Adipose tissue (tissue), 3 donors: ENCODE data around the gene IMPDH2. TPM values are rescaled to one million over a fixed set of nuclear protein-coding genes. Genes with fewer than 3 reads are reported as not detected.
A peak's percentile ranks its signal among the peaks of the same experiment; 100 is the strongest.
"Not testable (repeated sequence)": the region's sequence is repeated elsewhere in the genome, so short reads cannot be mapped to it uniquely, and the experiment has no call there.

ENCODE experiments used
- H3K27ac ChIP-seq: one replicate; pipeline ENCODE4 v1.5.1; 2013; ENCODE audit warnings: low read depth, low read length
- WGBS, 3 donors: extraction: QIAGEN DNeasy Blood & Tissue Kit; methylation state at CpG; one replicate each; pipeline ENCODE4 v1.1.7; 2013; 5-methylcytosine and 5-hydroxymethylcytosine counted together
- polyA plus RNA-seq, 3 donors: library from polyadenylated mRNA; stranded (reverse); fragments of 200-250 nt; gene quantifications; one replicate each; pipeline ENCODE4 v1.2.3, GENCODE V29; 2013
- donor health status: healthy with polysubstance abuse.
- donor health status: Bipolar disorder and iron deficiency.
- donor health status: healthy.

IMPDH2 gene
- polyA plus RNA-seq, 3 donors: 124 to 247 (median 150) TPM

DNA sequence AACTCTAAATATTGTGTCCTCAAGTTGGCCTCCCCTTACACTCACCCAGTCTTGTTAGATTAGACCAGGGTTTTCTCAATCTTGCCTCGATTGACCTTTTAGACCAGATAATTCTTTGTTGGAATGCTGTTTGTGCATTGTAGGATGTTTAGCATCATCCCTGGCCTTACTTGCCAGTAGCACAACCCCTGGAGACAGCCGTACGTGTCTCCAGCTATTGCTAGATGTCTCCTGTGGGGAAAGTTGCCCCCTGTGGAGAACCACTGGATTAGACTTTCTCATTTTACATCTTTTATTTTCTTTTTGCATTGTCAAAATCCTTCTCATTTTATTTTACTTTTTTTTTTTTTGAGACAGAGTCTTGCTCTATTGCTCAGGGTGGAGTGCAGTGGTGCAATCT, 19.8 kb downstream of the IMPDH2 start:
- WGBS, 3 donors: 68 to 74% (median 68%) methylated on average over 3 of the region's 3 CpGs
- no peak overlapping the region for H3K27ac ChIP-seq

DNA sequence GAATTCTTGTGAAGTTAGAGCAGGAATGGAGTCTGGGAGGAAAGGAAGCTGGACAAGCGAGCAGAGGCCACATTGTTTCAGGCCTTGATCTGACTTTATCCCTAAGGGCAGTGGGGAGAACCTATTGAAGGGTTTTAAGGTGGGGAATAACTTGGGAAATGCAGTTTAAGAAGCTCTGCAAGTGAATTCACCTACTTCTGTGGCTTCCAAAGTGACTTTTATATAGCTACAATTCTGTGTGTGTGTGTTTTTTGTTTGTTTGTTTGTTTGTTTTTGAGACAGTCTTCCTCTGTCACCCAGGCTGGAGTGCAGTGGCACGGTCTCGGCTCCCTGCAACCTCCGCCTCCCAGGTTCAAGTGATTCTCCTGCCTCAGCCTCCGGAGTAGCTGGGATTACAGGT, 20.6 kb downstream of the IMPDH2 start:
- 75 to 90% (median 89%) methylated on average over 5 of the region's 5 CpGs for WGBS, 3 donors

DNA sequence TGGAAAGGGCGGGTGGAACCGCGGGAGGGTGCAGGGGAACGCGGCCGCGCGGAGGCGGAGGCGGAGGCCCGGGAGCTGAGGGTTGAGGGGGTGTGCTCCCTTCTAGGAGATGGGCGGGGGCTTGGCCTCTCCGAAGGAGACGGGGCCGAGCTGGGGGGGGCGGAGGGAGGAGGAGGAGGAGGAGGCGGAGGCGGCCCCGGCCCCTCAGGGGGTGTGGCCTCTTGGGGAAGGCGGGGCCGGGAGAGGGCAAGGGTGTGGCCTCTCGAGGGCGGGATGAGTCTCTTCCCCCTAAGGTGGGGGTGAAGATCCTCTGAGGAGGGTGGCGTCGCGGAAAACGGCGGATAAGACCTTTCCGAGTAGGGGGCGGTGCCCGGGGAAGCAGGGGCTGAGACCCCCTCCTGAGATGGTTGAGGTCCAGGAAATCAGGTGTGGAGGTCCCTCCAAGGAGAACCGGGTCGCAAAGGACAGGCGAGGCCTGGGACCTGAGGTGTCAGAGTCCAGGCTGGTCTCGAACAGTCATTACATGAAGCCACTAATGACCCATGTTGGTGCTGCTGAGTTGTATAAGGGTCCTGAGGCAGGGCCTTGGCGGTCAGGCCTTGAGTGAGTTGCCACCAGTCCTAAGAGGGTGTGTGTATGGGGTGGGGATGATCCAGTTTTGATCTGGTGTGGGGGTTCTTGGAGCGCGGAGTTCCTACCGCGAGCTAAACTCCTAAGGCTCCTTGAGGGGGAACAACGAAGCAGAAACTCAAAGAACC, 21.2 kb downstream of the IMPDH2 start:
- 13 to 19% (median 14%) methylated on average over 30 to 41 of the region's 41 CpGs for WGBS, 3 donors
- H3K27ac ChIP-seq: peak overlapping the region; percentile 58

More for the DNA sequence above, 20.6 kb downstream of the IMPDH2 start:
- H3K27ac ChIP-seq: not testable (repeated sequence)

DNA sequence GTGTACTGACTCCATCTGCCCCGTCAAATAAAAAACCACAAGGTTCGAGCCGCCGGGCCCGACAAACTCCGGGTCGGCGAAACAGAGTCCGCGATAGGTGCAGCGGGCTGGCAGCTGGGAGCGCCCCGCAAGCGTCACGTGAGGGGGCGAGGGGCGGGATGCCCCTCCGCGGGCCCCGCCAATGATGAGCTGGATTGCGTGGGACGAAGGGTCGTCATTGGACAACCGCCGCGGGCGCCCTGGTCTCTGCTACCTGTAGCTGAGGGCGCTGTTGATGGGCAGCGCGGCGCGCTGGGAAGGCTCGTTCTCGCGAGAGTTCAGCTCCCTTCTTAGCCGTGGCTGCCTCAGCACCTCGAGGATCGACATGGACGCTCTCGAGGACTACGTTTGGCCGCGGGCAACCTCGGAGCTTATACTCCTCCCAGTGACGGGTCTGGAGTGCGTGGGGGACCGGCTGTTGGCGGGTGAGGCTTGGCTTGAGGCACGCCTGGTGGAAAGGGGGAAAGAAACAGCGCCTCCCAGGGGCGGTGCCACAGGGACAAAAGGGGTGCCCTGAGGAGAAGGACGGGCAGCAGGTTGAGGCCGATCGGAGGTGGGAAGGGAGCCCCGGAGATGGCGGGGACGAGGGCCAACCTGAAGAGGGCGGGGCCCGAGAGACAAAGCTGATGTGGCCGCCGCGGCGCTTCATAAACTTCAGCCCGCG, 22.0 kb downstream of the IMPDH2 start, which contains the start of gene WDR6:
WDR6 (plus strand) TSS at position 324 of the 703 bp plus-strand sequence; CDS start at position 365, 41 bp downstream.
- WGBS, 3 donors: 0 to 1% (median 1%) methylated on average over 61 to 65 of the region's 65 CpGs
- H3K27ac ChIP-seq: peak within 1 kb of the TSS; percentile 58

DNA sequence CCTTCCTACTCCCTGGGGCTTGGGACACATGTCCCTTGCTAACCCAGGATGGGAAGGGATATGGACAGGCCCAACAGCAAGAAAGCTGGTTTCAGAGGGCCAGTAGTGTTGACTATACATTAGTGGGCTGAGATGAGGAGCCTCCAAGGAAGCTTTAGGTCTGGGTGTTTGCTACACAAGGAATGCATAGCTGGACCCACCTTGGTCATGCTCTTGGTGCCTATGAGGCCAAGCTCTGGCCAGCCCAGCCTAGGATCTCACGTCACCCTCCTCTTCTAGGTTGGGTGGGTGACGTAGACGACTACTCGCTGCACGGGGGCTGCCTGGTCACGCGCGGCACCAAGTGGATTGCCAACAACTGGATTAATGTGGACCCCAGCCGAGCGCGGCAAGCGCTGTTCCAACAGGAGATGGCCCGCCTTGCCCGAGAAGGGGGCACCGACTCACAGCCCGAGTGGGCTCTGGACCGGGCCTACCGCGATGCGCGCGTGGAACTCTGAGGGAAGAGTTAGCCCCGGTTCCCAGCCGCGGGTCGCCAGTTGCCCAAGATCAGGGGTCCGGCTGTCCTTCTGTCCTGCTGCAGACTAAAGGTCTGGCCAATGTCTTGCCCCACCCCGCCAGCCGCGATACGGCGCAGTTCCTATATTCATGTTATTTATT, 22.7 kb downstream of the IMPDH2 start:
- H3K27ac ChIP-seq: no peak overlapping the region
- 2 to 5% (median 3%) methylated on average over 32 of the region's 32 CpGs for WGBS, 3 donors

DNA sequence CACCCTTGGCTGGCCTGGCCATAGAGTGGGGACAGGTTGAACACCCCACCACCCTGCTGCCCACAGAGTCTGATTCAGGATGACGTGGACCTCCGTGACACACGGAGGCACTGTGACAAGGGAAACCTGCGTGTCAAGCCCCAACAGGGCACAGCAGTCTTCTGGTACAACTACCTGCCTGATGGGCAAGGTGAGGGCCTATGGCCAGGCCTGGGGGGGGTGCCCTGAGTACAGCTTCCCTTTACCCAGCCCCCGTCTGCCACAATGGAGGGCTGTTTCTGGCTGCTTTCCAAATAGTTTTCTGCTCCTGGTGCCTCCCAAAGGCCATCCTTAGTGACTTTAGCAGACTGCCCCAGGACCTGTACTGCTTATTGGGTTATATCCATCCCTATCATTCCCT, 23.2 kb downstream of the IMPDH2 start:
- no peak overlapping the region for H3K27ac ChIP-seq
- 93 to 98% (median 97%) methylated on average over 5 of the region's 5 CpGs for WGBS, 3 donors

DNA sequence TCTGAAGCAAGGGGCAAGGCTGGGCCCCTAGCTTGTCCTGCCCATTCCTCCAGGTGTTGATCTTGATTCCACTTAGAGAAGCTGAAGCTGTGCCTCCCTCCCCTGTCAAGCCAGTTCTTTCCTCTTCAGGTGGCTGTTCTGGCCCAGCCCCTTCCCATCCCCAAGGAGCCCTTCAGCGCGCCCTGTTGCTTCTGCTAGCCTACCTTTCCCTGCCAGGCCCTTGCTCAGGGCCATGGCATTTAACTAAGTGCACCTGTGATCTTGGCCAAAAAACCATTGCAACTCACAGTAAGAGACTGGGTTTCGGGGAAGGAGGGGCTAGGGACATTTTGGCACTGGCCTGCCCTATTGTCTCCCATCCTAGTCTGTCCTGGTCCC, 23.9 kb downstream of the IMPDH2 start:
- no peak overlapping the region for H3K27ac ChIP-seq
- 93 to 100% (median 98%) methylated on average over 3 of the region's 3 CpGs for WGBS, 3 donors

DNA sequence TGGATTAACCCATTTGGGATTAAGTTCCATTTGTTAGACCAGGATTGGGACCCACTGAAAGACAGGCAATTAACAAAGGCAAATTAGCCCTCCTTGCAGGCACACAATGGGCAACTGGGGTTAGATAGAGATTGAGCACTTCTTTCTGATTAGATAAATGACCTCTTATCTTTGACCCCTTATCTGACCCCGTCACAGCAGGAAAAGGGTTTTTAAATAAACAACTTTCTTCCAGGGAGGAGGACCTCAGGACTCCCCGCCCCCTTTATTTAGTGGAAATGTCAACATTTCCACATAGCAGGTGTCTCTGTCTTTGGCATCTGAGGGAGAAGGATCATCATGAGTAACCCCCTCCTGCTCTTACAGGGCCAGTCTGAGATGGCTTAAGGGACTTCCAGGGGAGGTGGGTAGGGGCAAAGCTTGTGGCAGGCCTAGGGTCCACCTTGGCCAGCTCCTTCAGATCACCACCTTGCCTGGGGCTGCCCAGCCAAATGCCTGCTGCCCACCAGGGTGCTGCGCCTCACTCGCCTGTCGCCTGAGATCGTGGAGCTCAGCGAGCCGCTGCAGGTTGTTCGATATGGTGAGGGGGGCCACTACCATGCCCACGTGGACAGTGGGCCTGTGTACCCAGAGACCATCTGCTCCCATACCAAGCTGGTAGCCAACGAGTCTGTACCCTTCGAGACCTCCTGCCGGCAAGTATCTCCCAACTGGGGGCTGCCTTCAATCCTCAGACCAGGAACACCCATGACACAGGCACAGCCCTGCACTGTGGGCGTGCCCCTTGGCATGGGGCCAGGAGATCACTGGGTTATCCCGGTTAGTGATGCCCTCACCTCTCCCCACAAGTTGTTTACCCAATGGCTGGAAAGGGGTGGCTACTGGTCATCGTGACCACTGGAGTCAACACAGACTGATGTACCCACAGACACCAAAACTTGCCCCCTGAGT, 24.6 kb downstream of the IMPDH2 start:
- WGBS, 3 donors: 87 to 89% (median 88%) methylated on average over 16 of the region's 16 CpGs
- H3K27ac ChIP-seq: no peak overlapping the region

DNA sequence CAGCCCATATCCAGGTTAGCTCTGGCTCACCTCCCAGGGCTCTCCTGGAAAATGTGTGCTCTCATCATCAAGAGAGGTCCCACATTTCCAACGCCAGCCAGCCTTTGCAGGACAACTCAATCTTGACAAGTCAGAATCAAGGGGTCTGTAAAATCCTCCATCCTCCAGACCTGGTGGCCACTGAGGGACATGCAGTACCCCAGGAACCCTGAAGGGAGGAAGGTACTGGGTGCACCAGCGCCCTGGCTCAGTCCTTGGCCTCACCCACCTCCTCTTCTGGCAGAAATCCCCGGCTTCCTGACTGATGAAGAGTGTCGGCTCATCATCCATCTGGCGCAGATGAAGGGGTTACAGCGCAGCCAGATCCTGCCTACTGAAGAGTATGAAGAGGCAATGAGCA, 28.0 kb downstream of the IMPDH2 start:
- H3K27ac ChIP-seq: no peak overlapping the region
- 87 to 96% (median 89%) methylated on average over 6 of the region's 6 CpGs for WGBS, 3 donors

DNA sequence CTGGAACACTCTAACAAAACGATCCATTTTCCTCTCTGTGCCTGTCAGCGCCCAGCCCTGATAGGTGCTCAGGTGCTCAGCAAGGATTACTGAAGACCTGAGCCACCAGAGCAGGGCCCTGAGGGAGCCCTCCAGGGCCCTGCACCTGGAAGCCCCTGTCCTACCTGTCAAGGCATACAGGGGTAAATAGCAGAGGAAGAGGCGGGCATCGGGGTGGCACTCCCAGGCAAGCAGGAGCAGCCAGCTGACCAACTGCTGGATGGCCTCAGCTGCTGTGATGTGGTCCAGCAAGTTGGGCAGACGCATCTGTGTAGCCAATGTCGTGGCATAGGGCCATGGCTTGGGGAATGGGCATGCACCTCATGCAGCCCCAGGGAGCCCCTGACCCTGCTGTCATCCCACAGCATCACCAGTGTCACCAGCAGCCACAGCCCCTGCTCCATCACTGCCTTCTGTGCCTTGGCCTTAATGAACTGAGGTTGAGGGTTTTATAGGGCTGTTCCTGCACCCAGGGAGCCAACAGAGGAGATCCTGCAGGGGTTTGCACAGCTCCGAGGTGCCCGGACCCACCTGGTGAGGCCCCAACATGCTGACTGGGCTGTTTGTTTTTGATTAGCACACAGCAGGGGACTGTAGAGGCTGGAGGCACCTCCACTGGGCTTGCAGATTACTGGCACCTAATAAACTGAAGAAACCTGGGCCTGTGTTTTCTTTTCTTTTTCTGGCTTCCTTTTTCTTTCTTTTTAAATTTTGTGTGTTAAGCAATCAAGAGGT, 29.9 kb downstream of the IMPDH2 start:
- 67 to 88% (median 86%) methylated on average over 8 of the region's 8 CpGs for WGBS, 3 donors
- H3K27ac ChIP-seq: no peak overlapping the region

DNA sequence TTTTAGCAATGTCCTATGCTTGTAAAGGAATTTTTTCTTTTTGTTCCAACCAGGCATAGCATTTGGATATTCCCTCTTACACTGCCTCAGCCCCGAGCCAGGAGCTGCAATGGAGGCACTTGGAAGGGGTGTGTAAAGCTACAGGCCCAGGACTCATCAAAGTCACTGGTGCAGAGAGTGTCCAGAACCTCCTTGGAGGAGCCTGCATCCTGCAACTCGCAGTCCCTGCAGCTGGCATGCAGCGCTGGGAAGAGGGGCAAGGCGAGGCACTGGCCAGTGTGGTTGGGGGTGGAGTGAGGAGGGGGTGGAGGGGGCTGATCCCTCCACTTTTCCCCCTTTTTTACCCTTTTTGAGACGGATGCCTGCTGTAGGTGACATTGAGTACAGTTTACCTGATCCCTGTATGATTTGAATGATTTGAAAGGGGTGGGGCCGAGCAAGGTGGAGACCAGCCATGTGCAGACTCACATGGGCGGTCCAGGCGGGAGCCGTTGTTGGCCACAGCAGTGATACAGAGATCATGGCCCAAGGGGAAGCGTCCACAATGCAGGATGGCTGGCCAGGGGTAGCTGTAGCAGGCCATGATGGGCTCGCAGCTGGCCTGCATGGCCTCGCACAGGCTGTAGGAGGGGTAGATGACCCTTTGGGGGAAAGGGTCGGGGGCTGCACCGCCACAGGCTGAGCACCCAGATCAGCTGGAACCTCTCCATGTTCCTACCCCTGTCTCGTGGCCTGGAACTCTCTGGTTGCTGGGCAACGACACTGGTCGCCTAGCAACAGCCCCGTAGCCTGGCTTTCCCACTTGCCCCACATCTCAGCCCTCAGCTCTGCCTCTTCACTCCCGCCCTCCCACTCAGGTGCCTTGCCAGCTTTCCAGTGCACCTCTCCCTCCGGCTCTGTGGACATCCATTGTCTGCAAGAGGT, 31.2 kb downstream of the IMPDH2 start:
- no peak overlapping the region for H3K27ac ChIP-seq
- WGBS, 3 donors: 77 to 84% (median 81%) methylated on average over 20 of the region's 20 CpGs

DNA sequence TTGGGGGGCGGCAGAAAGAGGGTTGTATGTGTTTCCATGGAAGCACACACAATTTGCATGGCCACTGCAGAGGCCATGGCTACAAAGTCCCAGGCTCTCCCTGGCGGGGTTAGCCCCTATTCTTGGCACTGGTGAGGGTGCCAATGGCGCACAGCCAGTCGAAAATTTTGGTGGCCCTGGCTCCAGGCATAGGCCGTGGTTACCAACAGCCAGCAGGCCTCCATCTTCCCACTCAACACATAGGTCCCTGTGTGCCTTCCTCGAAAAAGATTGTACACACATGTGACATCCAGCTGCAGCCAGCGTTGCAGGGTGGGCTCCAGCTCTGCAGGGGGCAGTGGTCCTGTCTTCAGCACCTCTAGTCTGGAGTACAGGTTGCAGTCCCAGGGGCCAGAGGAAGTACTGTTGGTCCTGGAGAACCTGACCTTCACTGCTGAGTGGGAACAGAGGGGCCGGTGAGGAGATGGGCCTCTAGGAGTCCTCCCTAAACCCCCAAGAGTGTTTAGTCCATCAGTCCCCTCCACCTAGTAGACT, 32.0 kb downstream of the IMPDH2 start:
- H3K27ac ChIP-seq: no peak overlapping the region
- 86 to 88% (median 86%) methylated on average over 8 of the region's 8 CpGs for WGBS, 3 donors

DNA sequence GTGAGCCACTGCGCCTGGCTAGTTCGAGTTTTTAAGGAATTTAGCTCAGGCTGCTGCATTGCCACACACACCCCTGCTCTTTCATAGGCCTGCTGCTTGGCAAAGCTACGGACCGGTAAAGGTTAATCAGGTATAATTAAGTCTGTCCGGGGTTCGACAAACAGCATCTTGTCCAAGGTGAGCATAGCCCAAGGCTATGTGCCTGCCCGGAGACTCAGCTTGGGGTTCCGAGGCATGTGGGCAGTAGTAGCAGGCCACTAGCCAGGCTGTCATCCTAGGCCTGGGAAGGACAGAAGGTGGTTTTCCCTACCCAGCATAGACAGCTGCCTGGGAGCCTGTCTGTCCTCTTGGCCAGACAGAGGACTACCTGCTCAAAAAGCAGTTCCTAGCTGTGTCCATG, 32.6 kb downstream of the IMPDH2 start:
- no peak overlapping the region for H3K27ac ChIP-seq
- 92 to 97% (median 94%) methylated on average over 8 of the region's 8 CpGs for WGBS, 3 donors

DNA sequence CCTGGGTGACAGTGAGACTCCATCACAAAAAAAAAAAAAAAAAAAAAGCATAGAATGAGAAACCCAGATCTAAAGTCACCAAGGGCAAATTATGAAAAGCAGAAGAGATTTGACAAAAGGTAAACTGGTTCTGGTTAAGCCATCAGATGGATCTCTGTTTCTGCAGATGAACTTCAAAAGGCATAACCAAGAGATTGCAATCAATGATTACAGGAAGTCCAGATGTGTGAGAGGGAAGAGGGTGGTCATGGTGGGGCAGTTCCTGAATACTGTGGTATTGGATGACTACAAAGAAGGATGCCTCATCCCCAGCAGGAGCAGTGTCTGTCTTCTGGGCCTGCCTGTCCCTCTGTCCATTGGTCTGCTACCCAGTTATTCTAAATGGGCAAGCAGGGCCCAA, 35.4 kb downstream of the IMPDH2 start:
- no peak overlapping the region for H3K27ac ChIP-seq

DNA sequence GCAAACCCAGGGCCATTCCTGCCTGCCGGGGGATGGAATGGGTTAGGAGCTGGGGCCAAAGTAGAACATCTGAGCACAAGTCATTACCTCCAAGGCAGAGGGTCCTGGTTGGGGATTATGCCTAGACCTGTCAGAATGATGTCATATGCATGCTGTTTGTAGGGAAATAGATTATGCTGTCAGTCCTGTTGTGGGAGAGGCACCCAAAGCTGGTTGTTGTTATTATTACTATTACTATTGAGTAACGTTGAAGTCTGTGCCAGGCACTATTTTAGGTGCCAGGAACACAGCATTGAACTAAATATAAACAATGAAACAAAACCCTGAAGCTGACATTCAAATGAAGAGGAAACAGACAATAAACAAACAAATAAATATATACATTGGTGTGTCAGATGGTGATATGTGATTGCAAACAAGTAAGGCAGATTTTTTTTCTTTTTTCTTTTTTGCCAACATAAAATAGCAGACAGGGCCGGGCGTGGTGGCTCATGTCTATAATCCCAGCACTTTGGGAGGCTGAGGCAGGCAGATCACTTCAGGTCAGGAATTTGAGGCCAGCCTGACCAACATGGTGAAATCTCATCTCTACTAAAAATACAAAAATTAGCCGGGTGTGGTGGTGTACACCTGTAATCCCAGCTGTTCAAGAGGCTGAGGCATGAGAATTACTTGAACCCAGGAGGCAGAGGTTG, 37.2 kb downstream of the IMPDH2 start:
- 72 to 79% (median 75%) methylated on average over 5 of the region's 5 CpGs for WGBS, 3 donors
- no peak overlapping the region for H3K27ac ChIP-seq
